ENCODE measurements around the gene MRPL54.

GRCh38 chr19:3775831-3776230 is 13.3 kb downstream of the MRPL54 start:
- TF ChIP-seq EZH2 (IDR thresholded peaks at IDR 0.05; ENCODE audit: insufficient read depth, poor library complexity, severe bottlenecking) (no peak), EZH2phosphoT487 (IDR thresholded peaks at IDR 0.05; ENCODE audit: insufficient read depth, low read depth) (no peak)
